ENCODE data around the gene OPCML.

DNA sequence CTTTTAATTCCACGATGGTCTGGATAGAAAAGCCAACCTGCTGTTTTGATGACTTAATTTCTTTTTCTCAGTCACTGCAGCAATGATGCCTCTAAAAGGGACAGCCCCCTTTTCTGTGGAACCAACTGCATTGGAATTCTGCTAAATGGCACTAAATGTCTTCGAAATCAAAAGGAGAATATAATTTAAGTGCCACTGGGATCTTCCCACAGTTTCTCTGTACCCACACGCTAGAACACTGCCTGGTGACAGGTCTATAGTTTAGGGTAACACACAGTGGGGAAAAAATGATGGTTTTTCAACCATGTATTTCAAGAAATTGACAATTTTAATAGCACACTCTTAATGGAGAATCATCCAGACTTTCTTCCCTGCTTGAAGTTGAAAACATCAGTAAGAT lies 182.3 kb downstream of the OPCML start:
- TF ChIP-seq, protein P1, sequence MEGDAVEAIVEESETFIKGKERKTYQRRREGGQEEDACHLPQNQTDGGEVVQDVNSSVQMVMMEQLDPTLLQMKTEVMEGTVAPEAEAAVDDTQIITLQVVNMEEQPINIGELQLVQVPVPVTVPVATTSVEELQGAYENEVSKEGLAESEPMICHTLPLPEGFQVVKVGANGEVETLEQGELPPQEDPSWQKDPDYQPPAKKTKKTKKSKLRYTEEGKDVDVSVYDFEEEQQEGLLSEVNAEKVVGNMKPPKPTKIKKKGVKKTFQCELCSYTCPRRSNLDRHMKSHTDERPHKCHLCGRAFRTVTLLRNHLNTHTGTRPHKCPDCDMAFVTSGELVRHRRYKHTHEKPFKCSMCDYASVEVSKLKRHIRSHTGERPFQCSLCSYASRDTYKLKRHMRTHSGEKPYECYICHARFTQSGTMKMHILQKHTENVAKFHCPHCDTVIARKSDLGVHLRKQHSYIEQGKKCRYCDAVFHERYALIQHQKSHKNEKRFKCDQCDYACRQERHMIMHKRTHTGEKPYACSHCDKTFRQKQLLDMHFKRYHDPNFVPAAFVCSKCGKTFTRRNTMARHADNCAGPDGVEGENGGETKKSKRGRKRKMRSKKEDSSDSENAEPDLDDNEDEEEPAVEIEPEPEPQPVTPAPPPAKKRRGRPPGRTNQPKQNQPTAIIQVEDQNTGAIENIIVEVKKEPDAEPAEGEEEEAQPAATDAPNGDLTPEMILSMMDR (conservative IDR thresholded peaks at IDR 0.05; ENCODE audit: low read depth, low read length) = no peak
- no peak for TF ChIP-seq EZH2 (IDR thresholded peaks at IDR 0.05; ENCODE audit: borderline replicate concordance, low read depth, low read length, poor library complexity, severe bottlenecking)

All from A673 (cell line).